UCSD-AML1 (cell line): ENCODE measurements around the gene CDK3.
A peak's percentile ranks its signal among the peaks of the same experiment; 100 is the strongest.

Source experiments
- DNase-seq: peaks from one replicate; lab custom pipeline; 2025; ENCODE audit not compliant: unreplicated experiment; lab: John Stamatoyannopoulos, UW

The CDK3 gene

GRCh38 chr17:75987041-75987440 lies 13.6 kb upstream of the CDK3 start:
- no peak for DNase-seq

- DNase-seq = no peak
These were observed 9.3 kb upstream of the CDK3 start for GRCh38 chr17:75991396-75991795.

- DNase-seq = no peak
These were observed 5.8 kb upstream of the CDK3 start for GRCh38 chr17:75994802-75995370.

- DNase-seq = no peak
These were observed 5.2 kb upstream of the CDK3 start for GRCh38 chr17:75995385-75995925.

GRCh38 chr17:75996665-75997590 lies 3.7 kb upstream of the CDK3 start:
- peak; percentile 84 for DNase-seq

GRCh38 chr17:75998327-75998795 lies 2.3 kb upstream of the CDK3 start:
- no peak for DNase-seq

- peak; percentile 78 for DNase-seq
These were observed 470 bp upstream of the CDK3 start for GRCh38 chr17:76000016-76000754.

GRCh38 chr17:76002100-76002499 lies 1.4 kb downstream of the CDK3 start:
- DNase-seq = no peak

GRCh38 chr17:76003915-76004314 lies 3.3 kb downstream of the CDK3 start:
- no peak for DNase-seq

GRCh38 chr17:76004750-76005262 lies 4.2 kb downstream of the CDK3 start:
- DNase-seq = no peak

- peak; percentile 65 for DNase-seq
These were observed 4.9 kb downstream of the CDK3 start for GRCh38 chr17:76005263-76006149.

- DNase-seq = no peak
These were observed 6.6 kb downstream of the CDK3 start for GRCh38 chr17:76007131-76007849.

GRCh38 chr17:76007850-76008165 lies 7.2 kb downstream of the CDK3 start:
- DNase-seq = no peak

GRCh38 chr17:76008208-76008607 lies 7.6 kb downstream of the CDK3 start:
- DNase-seq = no peak

GRCh38 chr17:76008630-76009425 lies 8.2 kb downstream of the CDK3 start:
- no peak for DNase-seq

- no peak for DNase-seq
These were observed 8.8 kb downstream of the CDK3 start for GRCh38 chr17:76009447-76009846.

- DNase-seq = peak; percentile 19
These were observed 9.5 kb downstream of the CDK3 start for GRCh38 chr17:76009969-76010661.

- DNase-seq = no peak
These were observed 11.3 kb downstream of the CDK3 start for GRCh38 chr17:76011951-76012350.
